CD4-positive, alpha-beta T cell (primary cell): ENCODE results near the gene NDUFB3. TPM values are rescaled to one million over a fixed set of nuclear protein-coding genes. Genes with fewer than 3 reads are reported as not detected.
"Not testable (repeated sequence)": the region's sequence is repeated elsewhere in the genome, so short reads cannot be mapped to it uniquely, and the experiment has no call there.

Experiments
- ATAC-seq: fragments of 200-7000 bp; cut with Tn5 transposase; one replicate; pipeline ENCODE4 v1.10.0; 2022; ENCODE audit warnings: mild to moderate bottlenecking; ENCODE audit not compliant: poor library complexity
- CTCF ChIA-PET: fragments of 350-600 bp; sonication (Branson Sonifier 250); formaldehyde crosslinking; loops from one replicate; lab custom pipeline; 2021; ENCODE audit warnings: antibody characterized with exemption, inconsistent platforms; lab: Charles Lee
- POLR2A ChIA-PET: fragments of 350-600 bp; sonication (Branson Sonifier 250); formaldehyde crosslinking; loops from one replicate; lab custom pipeline; 2021; ENCODE audit warnings: antibody characterized with exemption, inconsistent platforms; lab: Charles Lee
- DNase-seq, 14 experiments: peaks; one replicate each; pipeline ENCODE4 v3.0.0-alpha.2; 2013 to 2020; ENCODE audit warnings: mixed read lengths in 2 of 14
- H3K27ac ChIP-seq, 2 donors: one replicate each; pipeline versions ENCODE4 v1.5.1 to v1.7.0; 2013; ENCODE audit warnings: low read length in 2 of 2, low read depth in 1 of 2, mild to moderate bottlenecking in 1 of 2
- H3K27me3 ChIP-seq, 2 experiments: 1 replicate in 1 of 2; 2 replicates in 1 of 2; pipeline versions ENCODE4 v1.6.1 to v1.7.0; 2013; ENCODE audit warnings: low read length in 2 of 2, control low read depth in 1 of 2, mild to moderate bottlenecking in 1 of 2, moderate library complexity in 1 of 2; ENCODE audit not compliant: insufficient read depth in 2 of 2, control insufficient read depth in 1 of 2
- H3K36me3 ChIP-seq: one replicate; pipeline ENCODE4 v1.6.1; 2013; ENCODE audit warnings: low read length, control low read depth; ENCODE audit not compliant: insufficient read depth
- H3K4me1 ChIP-seq: one replicate; pipeline ENCODE4 v1.6.1; 2013; ENCODE audit warnings: low read length, control low read depth; ENCODE audit not compliant: insufficient read depth
- H3K4me3 ChIP-seq: one replicate; pipeline ENCODE4 v1.5.1; 2013; ENCODE audit warnings: mild to moderate bottlenecking, low read length, moderate library complexity
- H3K9me3 ChIP-seq, 2 experiments: 1 replicate in 1 of 2; 2 replicates in 1 of 2; pipeline versions ENCODE4 v1.6.1 to v1.7.0; 2013; ENCODE audit warnings: low read length in 2 of 2, mild to moderate bottlenecking in 2 of 2, control low read depth in 1 of 2, moderate library complexity in 1 of 2; ENCODE audit not compliant: control insufficient read depth in 1 of 2, insufficient read depth in 1 of 2
- H3K27ac Mint-ChIP-seq: one replicate; pipeline ENCODE4 v1.8.0; 2020; ENCODE audit warnings: mixed read lengths
- H3K27me3 Mint-ChIP-seq: one replicate; pipeline ENCODE4 v1.8.0; 2021; ENCODE audit warnings: mixed read lengths
- H3K36me3 Mint-ChIP-seq: one replicate; pipeline ENCODE4 v1.8.0; 2021; ENCODE audit warnings: low read depth, mixed read lengths
- H3K4me1 Mint-ChIP-seq: one replicate; pipeline ENCODE4 v1.8.0; 2021; ENCODE audit warnings: low read depth, mixed read lengths
- H3K4me3 Mint-ChIP-seq: one replicate; pipeline ENCODE4 v1.8.0; 2020; ENCODE audit warnings: mild to moderate bottlenecking, mixed read lengths
- H3K9me3 Mint-ChIP-seq: one replicate; pipeline ENCODE4 v1.8.0; 2020; ENCODE audit warnings: mixed read lengths
- CTCF ChIP-seq: fragments of 200-600 bp; IDR thresholded peaks from one replicate; pipeline ENCODE4 v1.8.0; 2022; ENCODE audit warnings: antibody characterized with exemption, mild to moderate bottlenecking
- intact Hi-C, 2 experiments: fragments of 100-400 bp; cut with DNase I in 1 of 2; cut with micrococcal nuclease in 1 of 2; formaldehyde crosslinking; loops; one replicate each; pipeline versions ENCODE4 v1.15.1 to v1.9.0; 2023 to 2025; cut with DNase I, micrococcal nuclease
- total RNA-seq, 174 experiments: library from RNA in 2 of 174; stranded (reverse) in 2 of 174; gene quantifications; one replicate each; pipeline ENCODE4 v1.2.3 and lab custom pipeline; 2021 to 2026

NDUFB3 gene
- total RNA-seq, 2 experiments from 2014 or later, result 10.1 to 13.6 TPM

DNA sequence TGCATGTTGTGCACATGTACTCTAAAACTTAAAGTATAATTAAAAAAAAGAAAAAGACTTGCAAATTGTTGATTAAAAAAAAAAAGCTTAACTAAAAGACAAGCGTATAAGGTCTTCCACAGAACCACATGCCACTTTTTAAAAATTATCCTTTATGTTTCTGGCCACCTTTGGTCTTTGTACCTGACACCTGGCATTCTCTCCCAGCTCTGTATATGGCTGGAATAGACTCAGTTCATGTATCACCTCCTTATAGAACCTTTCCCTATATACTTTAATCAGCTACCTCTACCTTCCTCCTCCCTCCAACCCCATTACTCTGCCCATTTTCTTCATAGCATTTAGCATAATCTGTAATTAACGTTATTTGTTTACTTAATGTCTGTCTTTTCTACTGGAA, 32.9 kb upstream of the NDUFB3 start:
- H3K27me3 ChIP-seq, result no peaks in the 10 kb centered on the region
- H3K4me3 Mint-ChIP-seq, result no peak overlapping the region
- POLR2A ChIA-PET, result no interaction called here
- no peaks in the 10 kb centered on the region for H3K27me3 Mint-ChIP-seq
- H3K9me3 Mint-ChIP-seq, result no peaks in the 10 kb centered on the region
- no peak for TF ChIP-seq CTCF
- CTCF ChIA-PET, result no interaction called here
- H3K36me3 ChIP-seq, result peaks cover 14% of the 10 kb centered on the region
- DNase-seq, result no peak
- no peak overlapping the region for H3K27ac Mint-ChIP-seq
- ATAC-seq, result no peak
- H3K4me1 ChIP-seq, result no peaks in the 10 kb centered on the region
- peaks cover 5% of the 10 kb centered on the region for H3K4me1 Mint-ChIP-seq
- H3K9me3 ChIP-seq, result no peaks in the 10 kb centered on the region
- intact Hi-C loops, result no loop called here
- H3K27ac ChIP-seq, result no peak overlapping the region
- no peak overlapping the region for H3K4me3 ChIP-seq
- H3K36me3 Mint-ChIP-seq, result peaks cover 55% of the 10 kb centered on the region

DNA sequence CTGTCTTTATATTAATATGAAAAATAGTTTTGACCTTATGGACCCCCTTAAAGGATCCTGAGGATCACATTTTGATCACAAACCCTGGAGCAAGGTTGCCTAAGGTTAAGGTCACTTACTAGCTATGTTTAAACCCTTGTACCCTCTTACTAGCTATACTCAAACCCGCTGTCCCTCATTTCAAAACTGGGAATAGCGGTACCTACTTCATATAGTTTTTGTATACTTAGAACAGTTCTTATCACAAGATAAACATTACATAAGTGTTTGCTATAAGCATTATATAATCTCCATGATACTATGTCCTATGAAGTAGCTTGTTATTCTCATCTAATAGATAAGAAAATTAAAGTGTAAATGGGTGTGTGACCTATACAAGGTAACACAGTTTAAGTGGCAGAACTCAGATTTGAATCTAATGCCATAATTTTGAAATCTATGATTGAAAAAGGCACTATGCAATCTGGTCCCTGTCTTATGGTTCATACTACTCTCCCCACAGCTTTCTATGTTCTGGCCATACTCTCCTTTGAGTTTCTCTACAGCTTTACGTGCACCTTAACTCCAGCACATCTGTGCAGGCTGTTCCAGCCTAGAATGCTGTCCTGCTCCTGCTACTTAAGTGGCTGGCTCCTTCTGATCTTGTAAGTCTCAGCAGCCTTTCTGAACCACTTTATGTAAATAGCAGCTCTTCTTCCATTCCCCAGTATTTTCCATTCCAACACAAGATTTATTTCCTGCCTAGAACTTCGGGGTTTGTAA, 30.8 kb upstream of the NDUFB3 start:
- DNase-seq (no peak), ATAC-seq (no peak)
- Histone ChIP-seq H3K27me3 (no peaks in the 10 kb centered on the region), H3K9me3 (no peaks in the 10 kb centered on the region), H3K4me3 (no peak overlapping the region), H3K36me3 (peaks cover 25% of the 10 kb centered on the region), H3K27ac (no peak overlapping the region), H3K4me1 (no peaks in the 10 kb centered on the region)
- peaks cover 10% of the 10 kb centered on the region for H3K4me1 Mint-ChIP-seq
- H3K27ac Mint-ChIP-seq, result no peak overlapping the region
- POLR2A ChIA-PET, result interaction anchor here (0.9 kb wide), 1 partner anchor 78 kb away, joined by 3 read pairs; the partner anchor contains the start of gene ORC2
- CTCF ChIA-PET, result no interaction called here
- intact Hi-C loops, result no loop called here
- H3K27me3 Mint-ChIP-seq, result no peaks in the 10 kb centered on the region
- no peaks in the 10 kb centered on the region for H3K9me3 Mint-ChIP-seq
- H3K36me3 Mint-ChIP-seq, result peaks cover 56% of the 10 kb centered on the region
- no peak overlapping the region for H3K4me3 Mint-ChIP-seq
- TF ChIP-seq CTCF, result no peak

DNA sequence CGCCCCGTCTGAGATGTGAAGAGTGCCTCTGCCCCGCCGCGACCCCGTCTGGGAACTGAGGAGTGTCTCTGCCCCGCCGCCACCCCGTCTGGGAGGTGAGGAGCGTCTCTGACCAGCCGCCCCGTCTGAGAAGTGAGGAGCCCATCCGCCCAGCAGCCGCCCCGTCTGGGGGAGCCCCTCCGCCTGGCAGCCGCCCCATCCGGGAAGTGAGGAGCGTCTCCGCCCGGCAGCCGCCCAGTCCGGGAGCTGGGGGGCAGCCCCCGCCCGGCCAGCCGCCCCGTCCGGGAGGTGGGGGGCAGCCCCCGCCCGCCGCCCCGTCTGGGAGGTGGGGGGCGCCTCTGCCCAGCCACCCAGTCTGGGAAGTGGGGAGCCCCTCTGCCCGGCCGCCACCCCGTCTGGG, 29.4 kb upstream of the NDUFB3 start:
- intact Hi-C loops, DNase-seq, H3K27ac ChIP-seq, H3K4me1 ChIP-seq, H3K4me3 ChIP-seq, H3K9me3 Mint-ChIP-seq, ATAC-seq, H3K27ac Mint-ChIP-seq, H3K4me3 Mint-ChIP-seq, POLR2A ChIA-PET, CTCF ChIA-PET, H3K27me3 Mint-ChIP-seq, H3K27me3 ChIP-seq, H3K9me3 ChIP-seq: not testable (repeated sequence)
- H3K36me3 ChIP-seq, result peaks cover 25% of the 10 kb centered on the region
- Mint-ChIP-seq H3K36me3 (peaks cover 65% of the 10 kb centered on the region), H3K4me1 (peaks cover 24% of the 10 kb centered on the region)

GRCh38 chr2:201043050-201043449, 28.8 kb upstream of the NDUFB3 start:
- H3K27me3 ChIP-seq, H3K27me3 Mint-ChIP-seq, CTCF ChIA-PET, H3K9me3 Mint-ChIP-seq, H3K4me3 Mint-ChIP-seq, H3K27ac ChIP-seq, POLR2A ChIA-PET, H3K9me3 ChIP-seq, ATAC-seq, H3K27ac Mint-ChIP-seq, H3K4me3 ChIP-seq, H3K4me1 ChIP-seq, DNase-seq, intact Hi-C loops: not testable (repeated sequence)
- Mint-ChIP-seq H3K36me3 (peaks cover 69% of the 10 kb centered on the region), H3K4me1 (peaks cover 24% of the 10 kb centered on the region)
- H3K36me3 ChIP-seq, result peaks cover 25% of the 10 kb centered on the region
